GM21717 (cell line): ENCODE measurements around the gene HPGDS.
"Not testable (repeated sequence)": the region's sequence is repeated elsewhere in the genome, so short reads cannot be mapped to it uniquely, and the experiment has no call there.

Experiments used
- ATAC-seq: cut with Tn5 transposase; IDR thresholded peaks from one replicate; pipeline ENCODE4 v1.9.1; 2021; ENCODE audit warnings: mild to moderate bottlenecking, moderate library complexity; ENCODE audit not compliant: unreplicated experiment

Gene HPGDS

DNA sequence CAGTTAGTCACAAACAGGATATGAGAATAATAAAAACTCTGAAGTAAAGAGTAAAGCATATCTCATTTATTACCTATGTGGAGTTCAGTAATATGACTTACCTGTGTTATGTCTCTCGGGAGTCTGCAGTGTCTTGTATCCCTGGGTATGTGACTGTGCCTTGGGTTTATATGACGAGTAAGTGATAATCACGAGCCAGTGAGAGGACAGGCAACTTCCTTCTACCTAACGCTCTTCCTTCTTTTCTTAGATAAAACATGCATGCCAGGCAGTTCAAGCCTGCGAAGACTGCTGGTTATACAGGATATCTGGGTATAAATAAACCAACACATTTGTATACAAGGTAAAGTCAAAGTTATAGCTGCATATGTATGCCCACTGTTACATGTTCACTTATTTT lies at the start of gene HPGDS:
HPGDS (minus strand) TSS at position 143 of the 400 bp plus-strand sequence. CDS start 8,207 bp downstream, outside the sequence.
- no peak for ATAC-seq

DNA sequence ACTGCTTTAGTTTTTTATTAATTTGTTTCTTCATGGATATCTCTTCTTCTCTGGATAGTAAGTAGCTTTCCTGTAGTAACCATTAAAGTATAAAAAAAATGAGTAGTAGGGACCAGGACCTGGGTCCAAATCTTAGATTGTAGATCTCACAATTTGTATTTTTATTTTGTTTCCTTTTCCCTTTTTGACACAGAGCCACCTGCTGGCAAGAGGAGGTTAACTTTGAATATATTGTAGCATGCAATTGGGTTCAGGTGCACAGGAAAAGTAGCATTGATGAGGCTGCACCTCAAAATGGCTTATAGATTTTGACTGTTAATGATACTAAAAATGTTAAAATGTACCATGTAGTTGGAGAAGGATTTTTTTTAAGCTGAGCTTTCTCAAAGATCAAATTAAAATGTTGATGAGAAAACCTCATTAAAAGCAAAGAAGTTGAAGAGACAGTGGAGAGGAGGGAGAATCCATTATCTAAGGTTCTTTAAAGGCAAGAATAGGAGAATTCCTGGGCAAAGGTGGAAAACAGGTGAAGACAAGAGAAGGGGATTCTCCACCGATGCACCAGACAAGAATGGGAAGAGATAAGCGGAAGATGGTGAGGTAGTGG lies 48.3 kb upstream of the HPGDS start:
- no peak for ATAC-seq

DNA sequence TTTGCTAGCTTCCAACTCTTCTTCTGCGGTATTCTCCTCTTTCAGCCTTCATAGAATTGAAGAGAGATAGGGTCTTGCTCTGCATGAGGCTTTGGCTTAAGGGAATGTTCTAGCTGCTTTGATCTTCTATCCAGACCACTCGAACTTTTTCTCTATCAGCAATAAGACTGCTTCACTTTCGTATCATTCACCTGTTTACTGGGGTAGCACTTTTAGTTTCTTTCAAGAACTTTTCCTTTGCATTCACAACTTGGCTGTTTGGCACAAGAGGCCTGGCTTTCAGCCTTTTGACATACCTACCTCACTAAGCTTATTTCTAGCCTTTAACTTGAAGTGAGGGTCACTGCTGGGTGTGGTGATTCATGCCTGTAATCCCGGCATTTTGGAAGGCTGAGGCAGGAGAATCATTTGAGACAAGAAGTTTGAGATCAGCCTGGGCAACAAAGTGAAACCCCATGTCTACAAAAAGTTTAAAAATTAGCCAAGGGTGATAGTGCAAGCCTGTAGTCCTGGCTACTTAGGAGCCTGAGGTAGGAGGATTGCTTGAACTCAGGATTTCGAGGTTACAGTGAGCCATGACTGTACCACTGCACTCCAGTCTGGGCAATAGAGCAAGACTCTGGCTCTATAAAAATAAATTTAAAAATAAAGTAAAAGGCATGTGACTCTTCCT lies 47.1 kb upstream of the HPGDS start:
- peak; percentile 53 for ATAC-seq

DNA sequence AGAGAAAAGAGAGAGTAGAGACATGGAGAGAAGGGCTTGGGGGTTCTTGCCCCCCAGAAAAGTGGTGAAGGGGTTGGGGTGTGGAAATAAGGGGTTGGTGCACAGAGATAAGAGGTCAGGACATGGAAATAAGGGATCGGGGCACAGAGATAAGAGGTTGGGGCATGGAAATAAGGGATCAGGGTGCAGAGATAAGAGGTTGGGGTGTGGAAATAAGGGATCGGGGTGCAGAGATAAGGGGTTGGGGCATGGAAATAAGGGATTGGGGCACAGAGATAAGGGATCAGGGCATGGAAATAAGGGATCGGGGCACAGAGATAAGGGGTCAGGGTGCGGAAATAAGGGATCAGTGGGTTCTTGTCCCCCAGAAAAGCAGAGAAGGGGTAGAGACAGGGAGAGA lies 45.3 kb upstream of the HPGDS start:
- not testable (repeated sequence) for ATAC-seq

DNA sequence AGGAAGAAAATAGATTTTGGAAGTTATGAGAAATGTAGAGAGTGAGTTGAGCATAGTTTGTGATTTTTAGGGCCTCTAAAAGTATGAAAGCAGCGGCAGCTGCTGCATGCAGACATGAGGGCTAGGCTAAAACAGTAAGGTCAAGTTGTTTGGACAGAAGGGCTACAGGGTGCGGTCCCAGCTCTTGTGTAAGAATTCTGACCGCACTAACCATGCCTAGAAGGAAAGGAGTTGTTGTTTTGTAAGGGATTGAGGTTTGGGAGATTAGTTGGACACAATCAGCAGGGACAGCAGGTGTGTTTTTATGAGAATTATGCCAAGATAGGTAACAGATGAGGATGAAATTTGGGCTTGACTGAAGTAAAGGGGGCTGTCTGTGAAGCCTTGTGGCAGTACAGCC lies 42.8 kb upstream of the HPGDS start:
- ATAC-seq: not testable (repeated sequence)

DNA sequence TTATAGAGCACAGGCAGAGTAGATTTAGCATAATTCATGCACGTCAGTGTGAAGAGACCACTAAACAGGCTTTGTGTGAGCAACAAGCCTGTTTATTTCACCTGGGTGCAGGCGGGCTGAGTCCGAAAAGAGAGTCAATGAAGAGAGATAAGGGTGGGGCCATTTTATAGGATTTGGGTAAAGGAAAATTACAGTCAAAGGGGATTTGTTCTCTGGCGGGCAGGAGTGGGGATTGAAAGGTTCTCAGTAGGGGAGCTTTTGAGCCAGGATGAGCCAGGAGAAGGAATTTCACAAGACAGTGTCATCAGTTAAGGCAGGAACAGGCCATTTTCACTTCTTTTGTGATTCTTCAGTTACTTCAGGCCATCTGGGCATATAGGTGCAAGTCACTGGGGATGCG lies 40.3 kb upstream of the HPGDS start:
- not testable (repeated sequence) for ATAC-seq

DNA sequence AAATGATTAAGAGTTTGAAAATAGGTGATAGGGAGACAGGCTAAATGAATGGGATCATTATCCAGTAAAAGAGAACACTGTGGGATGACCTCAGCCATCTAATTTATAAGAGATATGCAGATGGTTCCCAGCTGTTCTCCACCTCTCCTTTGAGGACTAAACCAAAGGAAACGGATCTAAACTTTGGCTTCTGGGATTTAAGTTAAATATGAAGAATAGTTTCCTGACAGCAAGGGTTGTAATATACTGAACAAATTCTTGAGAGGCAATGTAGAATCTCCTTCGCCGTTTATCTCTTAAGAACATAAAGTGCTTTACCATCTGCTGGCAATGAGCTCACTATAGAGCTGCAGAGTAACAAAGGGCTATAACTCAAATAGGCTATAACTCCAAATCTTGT lies 35.4 kb upstream of the HPGDS start:
- no peak for ATAC-seq

GRCh38 chr4:94377294-94377693 lies 34.7 kb upstream of the HPGDS start:
- ATAC-seq: no peak

GRCh38 chr4:94375364-94375763 lies 32.7 kb upstream of the HPGDS start:
- ATAC-seq: no peak

- ATAC-seq: no peak
These were observed 31.1 kb upstream of the HPGDS start for GRCh38 chr4:94373752-94374151.

GRCh38 chr4:94372991-94373390 lies 30.4 kb upstream of the HPGDS start:
- no peak for ATAC-seq

- no peak for ATAC-seq
These were observed 29.8 kb upstream of the HPGDS start for GRCh38 chr4:94372228-94372978.

GRCh38 chr4:94371290-94371689 lies 28.7 kb upstream of the HPGDS start:
- no peak for ATAC-seq

DNA sequence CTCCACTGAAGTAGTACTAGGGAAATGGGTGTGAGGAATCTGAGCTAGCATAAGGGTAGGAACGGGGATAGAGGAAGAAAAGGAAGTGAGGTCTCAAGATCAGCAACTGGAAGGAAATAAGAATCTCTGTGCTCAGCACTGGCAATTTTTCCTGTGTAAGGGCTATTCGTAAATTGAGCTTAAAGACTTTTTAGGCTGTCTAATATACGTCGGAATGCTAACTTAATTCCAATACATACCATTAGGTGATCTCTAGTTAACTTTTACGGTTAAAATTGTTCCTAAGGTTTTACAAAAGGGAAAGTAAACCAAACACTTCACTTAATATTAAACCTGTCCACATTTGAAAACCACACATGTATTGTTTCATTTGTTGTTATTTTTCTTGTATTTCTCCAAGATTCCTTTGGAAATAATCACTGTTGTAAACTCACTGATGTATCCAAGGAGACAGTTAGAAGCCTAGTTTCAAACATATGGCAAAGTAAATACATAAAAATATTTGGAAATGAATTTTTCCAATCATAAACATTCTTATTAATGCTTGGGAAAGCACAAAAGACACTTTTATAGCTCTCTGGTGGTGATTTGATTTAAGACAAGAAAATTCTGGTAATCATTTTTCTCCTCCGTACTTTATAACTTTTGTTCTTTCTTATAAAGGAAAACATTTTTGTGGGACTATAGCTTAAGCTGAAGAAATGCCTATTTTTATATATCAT lies 28.1 kb upstream of the HPGDS start:
- ATAC-seq: no peak

GRCh38 chr4:94369046-94369445 lies 26.4 kb upstream of the HPGDS start:
- no peak for ATAC-seq

DNA sequence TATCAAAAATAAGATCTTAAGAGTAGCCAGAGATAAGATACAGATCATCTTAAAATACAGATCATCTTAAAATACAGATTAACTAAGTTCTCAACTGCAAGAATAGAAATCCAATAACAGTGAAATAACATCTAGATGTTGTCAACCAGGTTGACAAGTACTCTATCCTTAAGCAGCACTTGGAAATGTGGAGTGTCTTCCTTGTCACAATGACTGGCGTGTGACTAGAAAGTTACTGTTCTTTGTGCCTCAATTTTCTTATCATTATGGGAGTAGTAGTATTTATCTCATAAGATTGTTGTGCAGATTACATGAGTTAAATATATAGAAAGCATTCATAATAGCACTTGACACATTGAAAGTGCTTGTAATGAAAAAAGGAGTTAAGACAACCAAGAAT lies 25.8 kb upstream of the HPGDS start:
- ATAC-seq: no peak

DNA sequence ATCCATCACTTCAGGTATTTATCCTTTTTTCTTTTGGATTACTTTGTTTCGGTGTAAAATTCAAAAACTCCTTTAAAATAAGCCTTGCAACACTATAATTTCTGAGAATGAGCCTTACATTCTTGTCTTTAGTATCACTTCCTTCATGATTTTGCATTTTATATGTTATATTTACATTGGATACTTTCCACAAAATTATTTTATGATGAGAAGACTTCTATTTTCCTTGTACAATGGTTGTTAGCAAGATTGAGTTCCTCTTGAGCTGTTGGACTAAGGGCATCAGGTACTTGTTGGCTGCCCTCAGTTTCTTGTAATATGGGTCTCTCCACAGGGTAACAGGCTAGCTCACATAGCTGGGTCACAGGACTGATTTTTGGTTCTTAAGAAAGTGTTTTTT lies 22.7 kb upstream of the HPGDS start:
- ATAC-seq: no peak

DNA sequence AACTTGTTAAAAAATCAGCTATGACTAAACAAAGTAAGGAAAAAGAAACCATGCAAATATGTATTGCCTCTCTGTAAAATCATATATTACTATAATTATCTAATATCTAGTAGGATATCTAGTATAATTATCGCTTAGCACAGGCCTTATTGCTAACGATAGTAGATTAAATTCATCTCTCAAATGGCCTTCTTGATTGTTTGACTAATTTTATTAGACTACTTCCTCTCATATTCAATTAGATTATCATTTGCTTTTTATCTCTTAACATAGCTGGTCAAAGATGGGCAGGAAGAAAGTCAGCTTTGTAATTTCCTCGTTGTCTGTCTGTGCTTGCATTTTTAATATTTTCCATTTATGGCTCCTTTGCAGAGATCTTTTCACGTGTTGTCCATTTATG lies 21.9 kb upstream of the HPGDS start:
- ATAC-seq: no peak

DNA sequence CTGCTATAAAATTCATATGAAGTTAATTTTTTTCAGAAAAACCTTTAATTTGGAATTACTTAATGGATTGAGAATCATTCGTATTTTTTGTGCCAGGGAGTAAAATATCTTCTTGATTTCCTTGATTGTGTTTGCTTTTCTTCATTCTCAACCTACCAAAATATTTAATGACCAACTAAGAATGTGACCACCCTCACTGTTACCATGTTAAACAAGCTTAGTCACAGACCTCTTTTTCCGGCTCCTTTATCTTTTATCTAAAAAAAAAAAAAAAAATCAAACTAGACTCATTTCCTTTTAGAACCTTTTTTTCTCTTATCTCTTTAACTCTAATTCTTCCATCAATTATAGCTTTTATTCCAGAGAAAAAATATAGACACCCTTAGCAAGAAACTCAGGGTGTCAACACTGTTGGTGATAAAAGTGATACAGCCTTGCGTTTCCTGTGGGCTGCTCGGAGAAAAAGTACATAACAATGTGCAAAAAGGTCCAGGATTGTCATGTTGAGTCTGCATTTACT lies 20.6 kb upstream of the HPGDS start:
- no peak for ATAC-seq

DNA sequence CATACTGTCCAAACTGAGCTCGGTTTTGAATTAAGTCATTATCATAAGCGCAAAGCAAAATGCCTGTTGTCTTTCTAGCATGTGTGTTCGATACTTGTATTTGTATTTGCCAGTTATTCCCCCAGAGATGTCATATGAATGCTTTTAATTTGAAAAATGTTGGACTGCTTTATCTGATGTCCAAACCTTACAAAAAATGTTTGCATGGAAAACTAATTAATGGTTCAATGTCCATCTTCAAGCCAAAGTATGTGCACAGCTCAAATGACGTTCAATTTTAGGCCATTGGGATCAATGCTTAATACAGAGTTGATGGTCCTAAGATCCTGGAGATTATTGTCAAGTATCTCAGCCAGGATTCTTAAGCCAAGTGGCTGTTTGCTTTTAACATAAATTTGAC lies 17.2 kb upstream of the HPGDS start:
- ATAC-seq: no peak

- ATAC-seq: no peak
These were observed 16.6 kb upstream of the HPGDS start for GRCh38 chr4:94359221-94359620.
